NOMO-1 treated with dmso at 0.1 percent for 144 hours (cell line): Measurements from ENCODE around the gene ABHD8.

Source experiments
- DNase-seq: peaks from one replicate; lab custom pipeline; 2025; ENCODE audit not compliant: unreplicated experiment; lab: John Stamatoyannopoulos, UW

Gene ABHD8

DNA sequence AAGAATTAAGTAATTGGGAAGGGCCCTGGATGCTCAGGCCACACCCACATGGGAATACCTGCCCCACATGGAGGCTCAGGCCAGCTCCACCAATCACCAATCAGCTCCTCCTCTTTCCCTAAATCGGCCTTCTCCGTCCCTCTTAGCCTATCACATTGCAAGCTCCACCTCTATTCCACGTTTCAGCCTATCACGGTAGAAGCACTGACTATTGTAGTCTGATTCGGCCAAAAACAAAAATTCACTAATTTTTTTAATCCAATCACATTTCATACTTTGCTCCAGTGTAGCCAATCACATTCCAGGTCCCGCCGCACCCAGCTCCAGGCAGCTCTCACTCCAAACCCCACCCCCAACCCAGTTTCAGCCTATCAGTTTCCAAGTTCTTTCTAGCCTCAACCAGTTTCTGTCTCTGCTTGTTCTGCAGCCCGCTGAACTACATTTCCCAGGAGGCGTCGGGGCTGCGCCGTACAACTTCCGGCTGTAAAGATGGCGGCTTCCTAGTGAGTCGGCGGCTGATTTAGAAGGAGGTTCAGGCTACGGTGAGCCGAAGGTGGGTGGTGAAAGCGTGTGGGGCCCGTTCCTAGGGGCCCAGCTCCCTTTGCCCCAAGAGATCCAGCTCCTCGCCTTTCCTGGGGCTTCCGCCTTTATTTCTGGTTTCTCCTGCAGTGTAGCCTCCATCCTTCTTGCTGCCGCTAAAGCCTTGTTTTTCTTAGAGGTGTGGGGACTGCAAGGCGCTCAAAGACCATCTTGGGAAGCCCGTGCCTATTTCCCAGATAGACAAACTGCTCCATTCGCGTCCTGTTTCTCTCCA is 36.0 kb downstream of the ABHD8 start, which contains the start of gene BABAM1:
BABAM1 (plus strand) TSS at position 469 of the 814 bp plus-strand sequence. CDS start 1,364 bp downstream, outside the sequence.
- DNase-seq = peak; percentile 98

DNA sequence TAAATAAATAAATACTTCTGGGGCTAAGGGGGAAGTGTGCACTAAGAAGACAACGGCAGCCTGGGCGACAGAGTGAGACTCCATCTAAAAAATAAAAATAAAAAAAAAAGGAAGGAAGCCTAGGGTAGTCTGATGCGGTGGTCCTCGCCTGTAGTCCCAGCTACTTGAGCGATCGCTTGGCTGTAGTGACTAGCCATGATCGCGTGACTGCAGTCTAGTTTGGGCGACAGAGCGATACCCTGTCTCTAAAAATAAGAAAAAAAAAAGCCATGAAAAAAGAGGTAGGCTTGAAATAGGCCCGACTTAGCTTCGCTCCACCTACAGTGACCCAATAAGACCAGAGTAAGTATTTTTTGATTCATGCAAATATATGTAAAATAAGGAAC is 36.6 kb downstream of the ABHD8 start:
- peak; percentile 59 for DNase-seq

GRCh38 chr19:17266026-17266425 is 37.2 kb downstream of the ABHD8 start:
- DNase-seq = no peak

DNA sequence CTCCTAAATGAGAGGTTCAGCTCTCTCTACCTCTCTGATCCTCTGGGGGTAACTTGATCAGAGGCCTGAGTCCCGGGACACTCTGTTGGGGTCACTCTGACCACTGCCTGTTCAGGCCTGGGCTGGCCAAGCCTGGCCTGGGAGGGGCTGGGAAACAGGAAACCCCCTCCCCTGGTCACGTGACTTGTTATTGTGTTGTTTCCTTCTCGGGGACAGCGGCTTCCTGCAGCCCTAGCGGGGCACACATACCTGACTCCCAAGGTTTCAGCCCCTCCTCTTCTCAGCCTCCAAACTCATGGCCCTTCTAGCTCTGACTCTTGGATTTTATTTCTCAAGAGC is 38.6 kb downstream of the ABHD8 start, which contains the start of gene USHBP1:
USHBP1 (minus strand) TSS at position 105 of the 339 bp plus-strand sequence. CDS start 446 bp downstream, outside the sequence.
- DNase-seq = no peak

- no peak for DNase-seq
These were observed 39.2 kb downstream of the ABHD8 start for GRCh38 chr19:17263712-17264640.

DNA sequence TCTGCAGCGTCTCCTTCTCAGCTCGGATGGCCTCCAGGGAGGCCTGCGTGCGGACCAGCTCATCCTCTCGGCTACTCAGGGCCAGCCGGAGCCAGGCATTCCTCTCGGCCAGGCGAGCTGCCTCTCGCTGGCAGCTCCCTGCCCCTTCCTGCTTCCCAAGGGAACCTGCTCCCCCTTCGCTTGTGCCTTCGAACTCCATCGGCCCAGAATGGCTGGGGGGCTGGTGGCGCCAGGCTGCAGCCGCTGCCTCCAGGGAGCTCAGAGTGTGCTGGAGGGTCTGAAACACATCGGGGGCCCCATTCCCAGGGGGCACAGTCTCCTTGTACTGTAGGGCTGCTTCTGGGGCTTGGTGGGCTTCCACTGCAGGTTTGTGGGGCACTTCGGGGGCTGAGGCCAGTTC is 40.7 kb downstream of the ABHD8 start:
- DNase-seq = no peak

GRCh38 chr19:17260842-17261325 is 42.3 kb downstream of the ABHD8 start:
- peak; percentile 81 for DNase-seq

GRCh38 chr19:17259934-17260333 is 43.3 kb downstream of the ABHD8 start:
- no peak for DNase-seq

DNA sequence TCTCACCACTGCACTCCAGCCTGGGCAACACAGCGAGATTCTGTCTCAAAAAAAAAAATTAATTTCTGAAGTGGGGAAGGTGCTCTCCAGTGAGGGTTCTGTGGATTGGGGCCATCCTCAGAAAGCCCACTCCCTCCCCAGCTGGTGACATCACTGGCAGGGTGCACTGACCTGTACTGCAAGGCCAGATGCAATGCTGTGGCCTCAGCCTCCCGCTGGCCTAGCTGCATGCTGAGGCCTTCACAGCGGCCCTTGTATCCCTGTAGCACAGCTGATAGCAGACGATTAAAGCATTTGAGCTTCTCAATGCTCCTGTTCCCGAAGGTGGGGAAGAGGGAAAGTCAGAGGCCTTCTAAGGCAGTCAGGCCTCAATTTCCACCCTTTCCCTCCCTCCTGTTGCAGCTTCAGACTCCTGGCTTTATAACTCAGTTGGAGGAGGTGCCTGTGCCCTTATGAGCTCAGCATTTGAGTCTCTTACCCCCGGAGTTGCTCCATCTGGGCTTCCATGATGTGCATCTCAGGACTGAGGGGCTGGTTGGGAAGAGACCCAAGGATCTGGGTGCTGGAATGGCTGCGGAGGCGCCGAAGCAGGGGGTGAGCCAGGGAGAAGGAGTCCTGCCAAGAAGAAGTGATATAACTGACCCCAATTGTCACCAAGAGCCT is 44.0 kb downstream of the ABHD8 start:
- DNase-seq = no peak

DNA sequence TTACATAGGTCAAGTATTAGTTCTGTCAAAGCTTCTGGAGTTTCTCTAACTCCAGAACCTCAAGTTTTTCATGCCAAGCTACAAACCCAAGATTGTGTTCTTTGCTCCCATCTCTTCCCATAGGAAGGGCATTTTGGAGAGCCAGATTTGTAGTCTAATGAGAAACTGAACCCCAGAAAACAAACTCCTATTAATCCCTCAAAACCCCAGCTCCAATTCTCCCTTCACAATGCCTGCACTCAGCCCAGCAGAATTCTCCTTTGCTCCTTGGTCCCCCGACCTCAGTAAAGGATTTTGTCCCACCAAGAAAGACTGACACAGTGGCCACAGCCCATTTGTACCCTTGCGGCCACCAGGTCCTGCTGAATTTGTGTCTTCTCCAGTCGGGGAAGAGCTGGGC is 47.1 kb downstream of the ABHD8 start:
- no peak for DNase-seq

- DNase-seq = no peak
These were observed 48.0 kb downstream of the ABHD8 start for GRCh38 chr19:17255150-17255621.

- no peak for DNase-seq
These were observed 48.6 kb downstream of the ABHD8 start for GRCh38 chr19:17254636-17255035.

GRCh38 chr19:17249887-17250548 is 53.2 kb downstream of the ABHD8 start:
- no peak for DNase-seq

GRCh38 chr19:17248011-17248776 is 55.0 kb downstream of the ABHD8 start:
- DNase-seq = no peak

DNA sequence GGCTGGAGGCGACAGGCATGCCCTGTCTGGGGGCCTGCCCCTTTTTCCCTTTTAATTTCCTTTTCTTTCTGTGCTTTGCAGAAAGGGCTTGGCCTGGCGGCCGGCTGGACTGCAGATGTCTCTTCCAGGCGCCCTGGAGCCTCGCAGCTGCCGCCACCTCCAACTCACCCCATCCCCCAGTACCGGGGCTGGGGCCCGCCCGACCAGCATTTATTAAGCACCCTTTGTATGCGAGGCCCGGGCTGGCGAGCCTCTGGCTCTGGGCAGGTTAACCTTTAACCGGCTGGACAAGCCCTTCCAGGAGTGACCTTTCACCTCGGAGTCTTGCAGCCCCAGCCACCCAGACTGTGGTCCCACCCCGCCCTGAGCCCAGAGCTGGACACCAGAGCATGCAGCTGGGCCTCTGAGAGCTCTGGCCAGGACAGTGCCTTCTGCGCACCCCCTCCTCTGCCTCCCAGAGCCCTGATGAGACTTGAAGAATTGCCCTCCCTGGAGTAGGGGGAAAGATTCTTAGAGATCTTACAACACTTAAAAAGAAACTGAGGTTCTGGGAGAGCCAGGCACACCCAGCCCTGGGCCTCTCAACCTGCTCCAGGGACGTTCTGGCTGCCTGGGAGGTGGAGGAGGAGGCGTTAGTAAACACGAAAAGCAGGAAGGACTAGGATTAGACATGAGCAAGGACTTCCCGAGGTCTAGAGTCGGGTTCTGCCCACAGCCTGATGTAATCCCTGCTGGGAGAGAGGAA is 56.4 kb downstream of the ABHD8 start:
- no peak for DNase-seq

DNA sequence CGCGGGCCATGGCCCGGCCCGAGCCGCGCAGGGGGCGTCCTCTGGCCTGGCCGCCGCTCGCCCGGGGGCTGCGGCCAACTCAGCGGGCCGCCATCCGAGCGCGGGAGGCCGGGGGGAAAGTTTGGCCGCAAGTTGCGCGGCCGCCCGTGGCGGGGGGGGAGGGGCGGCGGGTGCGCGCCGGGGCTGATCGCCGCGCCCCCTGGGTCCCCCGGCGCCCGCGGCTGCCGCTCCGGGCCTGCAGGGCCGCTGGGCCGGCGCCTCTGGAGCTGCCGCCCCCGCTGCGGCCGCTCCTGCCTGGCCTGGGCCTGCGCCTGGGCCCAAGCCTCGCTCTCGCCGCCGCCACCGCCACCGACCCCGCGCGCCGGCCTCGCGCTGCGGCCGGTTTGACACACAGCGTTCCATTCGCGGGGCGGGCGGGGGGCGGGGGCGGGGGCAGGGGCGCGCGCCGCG is 57.7 kb downstream of the ABHD8 start, which contains the start of gene NR2F6:
NR2F6 (minus strand) TSS at position 385 of the 450 bp plus-strand sequence. CDS start 699 bp downstream, outside the sequence.
- no peak for DNase-seq

GRCh38 chr19:17244618-17245534 is 58.3 kb downstream of the ABHD8 start:
- DNase-seq = no peak
